ENCODE data around the gene PRRC2B. TPM values are rescaled to one million over a fixed set of nuclear protein-coding genes. Genes with fewer than 3 reads are reported as not detected.
A peak's percentile ranks its signal among the peaks of the same experiment; 100 is the strongest.

Gene PRRC2B
- total and polyA plus RNA-seq, 2 experiments from 2014 or later = 45.0 to 193 TPM

DNA sequence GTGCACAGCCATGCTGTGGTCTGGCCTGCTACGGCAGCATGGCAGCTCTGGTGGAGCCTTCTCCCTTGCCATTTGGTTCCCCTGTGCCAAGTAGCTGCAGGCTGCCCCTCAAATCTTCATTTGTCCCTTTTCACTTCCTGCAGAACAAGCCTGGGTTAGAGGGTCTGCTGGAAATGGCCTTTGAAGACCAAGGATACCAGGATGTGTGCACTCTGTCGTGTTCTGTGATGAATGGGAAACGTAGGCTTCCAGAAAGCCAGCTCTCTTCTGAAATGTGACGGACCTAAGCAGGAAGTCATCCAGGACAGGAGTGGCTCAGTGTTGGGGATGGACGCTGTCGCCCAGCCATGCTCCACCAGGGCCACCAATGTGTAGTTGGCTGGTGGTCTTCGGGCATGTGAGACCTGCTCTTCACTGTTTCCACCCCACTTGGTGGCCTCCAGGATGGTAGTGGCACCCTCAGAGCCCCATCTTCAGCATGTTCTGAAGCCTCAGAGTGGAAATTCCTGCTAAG lies 105.4 kb downstream of the PRRC2B start:
- H3K36me3 Mint-ChIP-seq (ENCODE audit: low read depth) = peaks cover 68% of the 10 kb centered on the region
- H3K4me1 Mint-ChIP-seq = peaks cover 18% of the 10 kb centered on the region
- ATAC-seq (no peak), DNase-seq (ENCODE audit: low spot score) (no peak)
- H3K4me3 Mint-ChIP-seq = no peak overlapping the region
- Histone ChIP-seq H3K27ac (ENCODE audit: low read depth) (0 out of 2 replicates have a peak overlapping the region, but pooled peaks have one; percentile 72), H3K4me2 (no peak overlapping the region), H3F3A (replicated peaks; ENCODE audit: low read depth) (peaks cover 60% of the 10 kb centered on the region), H3K36me3 (ENCODE audit: insufficient read depth) (peaks cover 41% of the 10 kb centered on the region), H4K20me1 (replicated peaks; ENCODE audit: insufficient read depth) (peaks cover 27% of the 10 kb centered on the region), H3K4me3 (no peak overlapping the region), H3K4me1 (ENCODE audit: insufficient read depth) (peaks cover 8% of the 10 kb centered on the region; the same call in 1 of the 2 replicates), H2AFZ (no peak overlapping the region), H3K79me2 (replicated peaks; ENCODE audit: insufficient read depth) (no peaks in the 10 kb centered on the region; the same call in none of the 2 replicates), H3K27me3 (ENCODE audit: insufficient read depth) (no peaks in the 10 kb centered on the region; the same call in 1 of the 2 replicates), H3K9me2 (ENCODE audit: insufficient read depth) (no peaks in the 10 kb centered on the region)
- no peak overlapping the region for H3K27ac Mint-ChIP-seq
- peaks cover 52% of the 10 kb centered on the region for H3K27me3 Mint-ChIP-seq (ENCODE audit: insufficient read depth, low read depth, poor library complexity)
- H3K9me3 Mint-ChIP-seq = no peaks in the 10 kb centered on the region; the same call in 2 of the 3 replicates
- TF ChIP-seq ZNF331 (CRISPR knock-in tag; IDR thresholded peaks at IDR 0.05; ENCODE audit: low read depth) (no peak), ZNF114 (CRISPR knock-in tag; IDR thresholded peaks at IDR 0.05) (no peak), ZNF462 (CRISPR knock-in tag; IDR thresholded peaks at IDR 0.05) (no peak), NANOG (IDR thresholded peaks at IDR 0.05; ENCODE audit: borderline replicate concordance) (no peak), EZH2phosphoT487 (IDR thresholded peaks at IDR 0.05; ENCODE audit: unreplicated experiment) (no peak), JUNB (IDR thresholded peaks at IDR 0.05; ENCODE audit: unreplicated experiment) (no peak), CREB1 (CRISPR knock-in tag; IDR thresholded peaks at IDR 0.05; ENCODE audit: low read depth) (no peak), STAT1 (IDR thresholded peaks at IDR 0.05; ENCODE audit: unreplicated experiment) (no peak)
- TF ChIP-seq, protein P1, sequence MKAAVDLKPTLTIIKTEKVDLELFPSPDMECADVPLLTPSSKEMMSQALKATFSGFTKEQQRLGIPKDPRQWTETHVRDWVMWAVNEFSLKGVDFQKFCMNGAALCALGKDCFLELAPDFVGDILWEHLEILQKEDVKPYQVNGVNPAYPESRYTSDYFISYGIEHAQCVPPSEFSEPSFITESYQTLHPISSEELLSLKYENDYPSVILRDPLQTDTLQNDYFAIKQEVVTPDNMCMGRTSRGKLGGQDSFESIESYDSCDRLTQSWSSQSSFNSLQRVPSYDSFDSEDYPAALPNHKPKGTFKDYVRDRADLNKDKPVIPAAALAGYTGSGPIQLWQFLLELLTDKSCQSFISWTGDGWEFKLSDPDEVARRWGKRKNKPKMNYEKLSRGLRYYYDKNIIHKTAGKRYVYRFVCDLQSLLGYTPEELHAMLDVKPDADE (IDR thresholded peaks at IDR 0.05) = no peak
- TF ChIP-seq, protein P2, sequence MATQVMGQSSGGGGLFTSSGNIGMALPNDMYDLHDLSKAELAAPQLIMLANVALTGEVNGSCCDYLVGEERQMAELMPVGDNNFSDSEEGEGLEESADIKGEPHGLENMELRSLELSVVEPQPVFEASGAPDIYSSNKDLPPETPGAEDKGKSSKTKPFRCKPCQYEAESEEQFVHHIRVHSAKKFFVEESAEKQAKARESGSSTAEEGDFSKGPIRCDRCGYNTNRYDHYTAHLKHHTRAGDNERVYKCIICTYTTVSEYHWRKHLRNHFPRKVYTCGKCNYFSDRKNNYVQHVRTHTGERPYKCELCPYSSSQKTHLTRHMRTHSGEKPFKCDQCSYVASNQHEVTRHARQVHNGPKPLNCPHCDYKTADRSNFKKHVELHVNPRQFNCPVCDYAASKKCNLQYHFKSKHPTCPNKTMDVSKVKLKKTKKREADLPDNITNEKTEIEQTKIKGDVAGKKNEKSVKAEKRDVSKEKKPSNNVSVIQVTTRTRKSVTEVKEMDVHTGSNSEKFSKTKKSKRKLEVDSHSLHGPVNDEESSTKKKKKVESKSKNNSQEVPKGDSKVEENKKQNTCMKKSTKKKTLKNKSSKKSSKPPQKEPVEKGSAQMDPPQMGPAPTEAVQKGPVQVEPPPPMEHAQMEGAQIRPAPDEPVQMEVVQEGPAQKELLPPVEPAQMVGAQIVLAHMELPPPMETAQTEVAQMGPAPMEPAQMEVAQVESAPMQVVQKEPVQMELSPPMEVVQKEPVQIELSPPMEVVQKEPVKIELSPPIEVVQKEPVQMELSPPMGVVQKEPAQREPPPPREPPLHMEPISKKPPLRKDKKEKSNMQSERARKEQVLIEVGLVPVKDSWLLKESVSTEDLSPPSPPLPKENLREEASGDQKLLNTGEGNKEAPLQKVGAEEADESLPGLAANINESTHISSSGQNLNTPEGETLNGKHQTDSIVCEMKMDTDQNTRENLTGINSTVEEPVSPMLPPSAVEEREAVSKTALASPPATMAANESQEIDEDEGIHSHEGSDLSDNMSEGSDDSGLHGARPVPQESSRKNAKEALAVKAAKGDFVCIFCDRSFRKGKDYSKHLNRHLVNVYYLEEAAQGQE (IDR thresholded peaks at IDR 0.05; ENCODE audit: unreplicated experiment) = no peak
- TF ChIP-seq, protein P3, sequence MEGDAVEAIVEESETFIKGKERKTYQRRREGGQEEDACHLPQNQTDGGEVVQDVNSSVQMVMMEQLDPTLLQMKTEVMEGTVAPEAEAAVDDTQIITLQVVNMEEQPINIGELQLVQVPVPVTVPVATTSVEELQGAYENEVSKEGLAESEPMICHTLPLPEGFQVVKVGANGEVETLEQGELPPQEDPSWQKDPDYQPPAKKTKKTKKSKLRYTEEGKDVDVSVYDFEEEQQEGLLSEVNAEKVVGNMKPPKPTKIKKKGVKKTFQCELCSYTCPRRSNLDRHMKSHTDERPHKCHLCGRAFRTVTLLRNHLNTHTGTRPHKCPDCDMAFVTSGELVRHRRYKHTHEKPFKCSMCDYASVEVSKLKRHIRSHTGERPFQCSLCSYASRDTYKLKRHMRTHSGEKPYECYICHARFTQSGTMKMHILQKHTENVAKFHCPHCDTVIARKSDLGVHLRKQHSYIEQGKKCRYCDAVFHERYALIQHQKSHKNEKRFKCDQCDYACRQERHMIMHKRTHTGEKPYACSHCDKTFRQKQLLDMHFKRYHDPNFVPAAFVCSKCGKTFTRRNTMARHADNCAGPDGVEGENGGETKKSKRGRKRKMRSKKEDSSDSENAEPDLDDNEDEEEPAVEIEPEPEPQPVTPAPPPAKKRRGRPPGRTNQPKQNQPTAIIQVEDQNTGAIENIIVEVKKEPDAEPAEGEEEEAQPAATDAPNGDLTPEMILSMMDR (conservative IDR thresholded peaks at IDR 0.05; ENCODE audit: low read depth in 2 of 2) = no peak
